Anterior cingulate cortex (tissue), 58 donors: Measurements from ENCODE around the gene CHRNB1.

Source experiments
- DNase-seq, 58 donors: peaks; one replicate each; lab custom pipeline; 2025; lab: John Stamatoyannopoulos, UW

Gene CHRNB1

GRCh38 chr17:7414837-7415236, 30.0 kb upstream of the CHRNB1 start:
- DNase-seq = no peak

GRCh38 chr17:7415784-7416183, 29.1 kb upstream of the CHRNB1 start:
- no peak for DNase-seq

GRCh38 chr17:7416323-7416722, 28.5 kb upstream of the CHRNB1 start:
- DNase-seq = no peak

GRCh38 chr17:7417056-7417655, 27.7 kb upstream of the CHRNB1 start:
- DNase-seq = no peak

- DNase-seq = no peak
These were observed 26.2 kb upstream of the CHRNB1 start for GRCh38 chr17:7418472-7419152.

- DNase-seq = no peak
These were observed 24.8 kb upstream of the CHRNB1 start, which contains the start of gene SPEM1 for GRCh38 chr17:7419819-7420610. Gene SPEM1 (plus strand): TSS chr17:7420324. CDS start chr17:7420385, 61 bp downstream.

GRCh38 chr17:7421186-7421585, 23.7 kb upstream of the CHRNB1 start:
- no peak for DNase-seq

- DNase-seq = no peak
These were observed 21.2 kb upstream of the CHRNB1 start for GRCh38 chr17:7423679-7424078.

- DNase-seq = no peak
These were observed 19.5 kb upstream of the CHRNB1 start, which contains the start of gene SPEM2 for GRCh38 chr17:7425316-7425715. Gene SPEM2 (plus strand): TSS chr17:7425616. CDS start chr17:7425689, 73 bp downstream.

- no peak for DNase-seq
These were observed 19.1 kb upstream of the CHRNB1 start for GRCh38 chr17:7425756-7426155.

GRCh38 chr17:7426203-7426863, 18.5 kb upstream of the CHRNB1 start:
- no peak for DNase-seq

- no peak for DNase-seq
These were observed 17.9 kb upstream of the CHRNB1 start for GRCh38 chr17:7426896-7427489.

- DNase-seq = no peak
These were observed 17.3 kb upstream of the CHRNB1 start for GRCh38 chr17:7427549-7427948.

- DNase-seq = no peak
These were observed 16.3 kb upstream of the CHRNB1 start, which contains the start of gene SPEM3 for GRCh38 chr17:7428557-7428956. Gene SPEM3 (plus strand): TSS chr17:7428857. CDS start chr17:7428903, 46 bp downstream.

- DNase-seq = no peak
These were observed 15.1 kb upstream of the CHRNB1 start for GRCh38 chr17:7429722-7430121.

- DNase-seq = no peak
These were observed 13.6 kb upstream of the CHRNB1 start for GRCh38 chr17:7431231-7431630.

- DNase-seq = no peak
These were observed 12.6 kb upstream of the CHRNB1 start for GRCh38 chr17:7432296-7432695.

- DNase-seq = peak in 1 of 58 donors; percentile 31
These were observed 8.9 kb upstream of the CHRNB1 start for GRCh38 chr17:7435676-7436555.
